ENCODE data around the gene VASN. TPM values are rescaled to one million over a fixed set of nuclear protein-coding genes. Genes with fewer than 3 reads are reported as not detected.
A peak's percentile ranks its signal among the peaks of the same experiment; 100 is the strongest.

The VASN gene
- total RNA-seq, 1 experiment from 2014 or later: 5.4 TPM

DNA sequence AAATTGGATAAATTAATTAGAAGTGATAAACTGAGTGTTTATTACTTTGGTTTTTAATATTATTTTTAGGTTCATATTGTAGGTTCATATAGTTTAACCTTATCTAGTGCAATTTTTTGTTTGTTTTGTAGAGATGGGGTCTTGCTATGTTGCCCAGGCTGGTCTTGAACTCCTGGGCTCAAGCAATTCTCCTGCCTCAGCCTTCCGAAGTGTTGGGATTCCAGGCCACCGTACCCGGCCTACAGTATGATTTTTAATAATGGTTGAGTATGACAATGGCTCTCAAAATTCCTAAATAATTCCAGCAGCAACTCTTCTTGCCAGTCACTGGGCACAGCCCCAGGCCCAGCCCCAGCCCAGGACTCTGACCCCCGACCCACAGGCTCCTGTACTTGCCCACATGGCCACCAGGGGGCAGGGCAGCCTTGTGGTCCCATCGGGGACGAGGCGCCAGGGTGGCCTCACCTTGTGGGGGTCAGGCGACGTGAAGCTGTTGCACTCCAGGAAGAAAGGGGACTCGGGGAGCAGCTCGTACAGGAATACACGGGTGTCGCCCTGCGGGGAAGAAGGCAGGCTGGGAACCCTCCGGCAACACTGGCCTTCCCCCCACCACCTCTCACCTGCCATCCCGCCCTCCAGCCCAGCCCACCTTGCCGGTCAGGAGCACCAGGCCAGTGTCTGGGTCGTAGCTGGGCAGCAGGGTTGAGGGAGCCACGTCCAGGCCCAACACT, 12.7 kb upstream of the VASN start:
- peak; percentile 61 for DNase-seq (ENCODE audit: low spot score)
- no peak overlapping the region for H3K27ac ChIP-seq (ENCODE audit: low read depth, low read length, poor library complexity, severe bottlenecking)
- ChIA-PET POLR2A (ENCODE audit: low non-redundant PET) (no interaction called here), CTCF (interaction anchor here (0.6 to 3.8 kb wide), 4 partner anchors 33 to 54 kb away, joined by 3 to 37 read pairs (median 4); no protein-coding TSS in a partner anchor)
- no peaks in the 10 kb centered on the region for H3K27me3 ChIP-seq (replicated peaks; ENCODE audit: insufficient read depth, low read depth, low read length, poor library complexity)
- H3K4me3 ChIP-seq (ENCODE audit: low read depth, low read length, poor library complexity, severe bottlenecking): no peak overlapping the region
- intact Hi-C loops (cut with micrococcal nuclease; ENCODE audit: unreplicated experiment): loop anchor here (1.0 kb wide), 1 partner anchor 43 kb away; no protein-coding TSS in a partner anchor
- no peaks in the 10 kb centered on the region for H3K4me1 ChIP-seq (ENCODE audit: insufficient read depth, low read length, poor library complexity, severe bottlenecking)
- no peaks in the 10 kb centered on the region for H3K36me3 ChIP-seq (ENCODE audit: insufficient read depth, low read length, poor library complexity, severe bottlenecking)
- no peaks in the 10 kb centered on the region for H3K9me3 ChIP-seq (ENCODE audit: low read depth, low read length, poor library complexity, severe bottlenecking)
- TF ChIP-seq EZH2 (IDR thresholded peaks at IDR 0.05; ENCODE audit: borderline replicate concordance, low read depth, low read length, poor library complexity, severe bottlenecking): no peak
- TF ChIP-seq, protein P1, sequence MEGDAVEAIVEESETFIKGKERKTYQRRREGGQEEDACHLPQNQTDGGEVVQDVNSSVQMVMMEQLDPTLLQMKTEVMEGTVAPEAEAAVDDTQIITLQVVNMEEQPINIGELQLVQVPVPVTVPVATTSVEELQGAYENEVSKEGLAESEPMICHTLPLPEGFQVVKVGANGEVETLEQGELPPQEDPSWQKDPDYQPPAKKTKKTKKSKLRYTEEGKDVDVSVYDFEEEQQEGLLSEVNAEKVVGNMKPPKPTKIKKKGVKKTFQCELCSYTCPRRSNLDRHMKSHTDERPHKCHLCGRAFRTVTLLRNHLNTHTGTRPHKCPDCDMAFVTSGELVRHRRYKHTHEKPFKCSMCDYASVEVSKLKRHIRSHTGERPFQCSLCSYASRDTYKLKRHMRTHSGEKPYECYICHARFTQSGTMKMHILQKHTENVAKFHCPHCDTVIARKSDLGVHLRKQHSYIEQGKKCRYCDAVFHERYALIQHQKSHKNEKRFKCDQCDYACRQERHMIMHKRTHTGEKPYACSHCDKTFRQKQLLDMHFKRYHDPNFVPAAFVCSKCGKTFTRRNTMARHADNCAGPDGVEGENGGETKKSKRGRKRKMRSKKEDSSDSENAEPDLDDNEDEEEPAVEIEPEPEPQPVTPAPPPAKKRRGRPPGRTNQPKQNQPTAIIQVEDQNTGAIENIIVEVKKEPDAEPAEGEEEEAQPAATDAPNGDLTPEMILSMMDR (conservative IDR thresholded peaks at IDR 0.05; ENCODE audit: low read depth, low read length): peak; percentile 94
- no TSS peak for BruUV-seq (replicated peaks)

DNA sequence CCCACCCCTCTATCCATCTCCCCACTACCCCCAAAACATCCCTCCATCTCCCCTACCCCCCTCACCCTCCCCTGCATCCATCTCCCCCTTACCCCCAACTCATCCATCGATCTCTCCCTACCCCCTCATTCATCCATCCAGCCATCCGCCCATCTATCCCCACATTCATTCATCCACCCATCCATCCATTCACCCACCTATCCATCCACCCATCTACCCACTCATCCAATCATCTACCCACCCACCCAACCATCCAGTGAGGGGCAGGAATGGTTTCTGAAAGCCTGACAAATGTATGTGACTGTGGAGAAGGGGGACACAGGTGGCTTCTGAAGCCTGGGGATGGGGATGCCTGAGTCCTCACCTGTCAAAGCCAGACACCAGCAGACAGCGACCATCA, 11.7 kb upstream of the VASN start:
- BruUV-seq (replicated peaks): no TSS peak
- Histone ChIP-seq H3K4me1 (ENCODE audit: insufficient read depth, low read length, poor library complexity, severe bottlenecking) (no peaks in the 10 kb centered on the region), H3K27ac (ENCODE audit: low read depth, low read length, poor library complexity, severe bottlenecking) (no peak overlapping the region), H3K36me3 (ENCODE audit: insufficient read depth, low read length, poor library complexity, severe bottlenecking) (no peaks in the 10 kb centered on the region), H3K27me3 (replicated peaks; ENCODE audit: insufficient read depth, low read depth, low read length, poor library complexity) (no peaks in the 10 kb centered on the region), H3K4me3 (ENCODE audit: low read depth, low read length, poor library complexity, severe bottlenecking) (no peak overlapping the region), H3K9me3 (ENCODE audit: low read depth, low read length, poor library complexity, severe bottlenecking) (no peaks in the 10 kb centered on the region)
- POLR2A ChIA-PET (ENCODE audit: low non-redundant PET): no interaction called here
- CTCF ChIA-PET: interaction anchor here (3.8 kb wide), 1 partner anchor 43 kb away, joined by 37 read pairs; no protein-coding TSS in a partner anchor
- intact Hi-C loops (cut with micrococcal nuclease; ENCODE audit: unreplicated experiment): loop anchor here (1.0 kb wide), 1 partner anchor 42 kb away; no protein-coding TSS in a partner anchor
- TF ChIP-seq, protein P1 (conservative IDR thresholded peaks at IDR 0.05; ENCODE audit: low read depth, low read length): no peak
- no peak for TF ChIP-seq EZH2 (IDR thresholded peaks at IDR 0.05; ENCODE audit: borderline replicate concordance, low read depth, low read length, poor library complexity, severe bottlenecking)
- DNase-seq (ENCODE audit: low spot score): no peak

DNA sequence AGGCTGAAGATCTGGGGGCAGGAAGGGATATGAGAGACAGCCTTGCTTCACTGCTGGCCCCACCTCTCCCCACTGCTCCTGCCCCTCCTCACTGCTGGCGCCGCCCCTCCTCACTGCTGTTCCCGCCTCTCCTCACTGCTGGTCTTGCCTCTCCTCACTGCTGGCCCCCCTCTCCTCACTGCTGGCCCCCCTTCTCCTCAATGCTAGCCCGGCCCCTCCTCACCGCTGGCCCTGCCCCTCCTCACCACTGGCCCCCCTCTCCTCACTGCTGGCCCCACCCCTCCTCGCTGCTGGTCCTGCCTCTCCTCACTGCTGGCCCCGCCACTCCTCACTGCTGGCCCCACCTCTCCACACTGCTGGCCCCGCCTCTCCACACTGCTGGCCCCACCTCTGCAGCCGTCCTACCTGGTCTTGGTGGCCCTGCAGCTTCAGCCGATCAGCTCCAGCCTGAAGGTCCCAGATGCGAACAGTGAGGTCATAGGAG, 11.1 kb upstream of the VASN start:
- ChIA-PET POLR2A (ENCODE audit: low non-redundant PET) (no interaction called here), CTCF (interaction anchor here (3.8 kb wide), 1 partner anchor 43 kb away, joined by 37 read pairs; no protein-coding TSS in a partner anchor)
- no TSS peak for BruUV-seq (replicated peaks)
- no peaks in the 10 kb centered on the region for H3K4me1 ChIP-seq (ENCODE audit: insufficient read depth, low read length, poor library complexity, severe bottlenecking)
- H3K9me3 ChIP-seq (ENCODE audit: low read depth, low read length, poor library complexity, severe bottlenecking): no peaks in the 10 kb centered on the region
- H3K27ac ChIP-seq (ENCODE audit: low read depth, low read length, poor library complexity, severe bottlenecking): no peak overlapping the region
- intact Hi-C loops (cut with micrococcal nuclease; ENCODE audit: unreplicated experiment): no loop called here
- DNase-seq (ENCODE audit: low spot score): peak; percentile 37
- TF ChIP-seq, protein P1 (conservative IDR thresholded peaks at IDR 0.05; ENCODE audit: low read depth, low read length): no peak
- no peak for TF ChIP-seq EZH2 (IDR thresholded peaks at IDR 0.05; ENCODE audit: borderline replicate concordance, low read depth, low read length, poor library complexity, severe bottlenecking)
- no peaks in the 10 kb centered on the region for H3K36me3 ChIP-seq (ENCODE audit: insufficient read depth, low read length, poor library complexity, severe bottlenecking)
- no peaks in the 10 kb centered on the region for H3K27me3 ChIP-seq (replicated peaks; ENCODE audit: insufficient read depth, low read depth, low read length, poor library complexity)
- no peak overlapping the region for H3K4me3 ChIP-seq (ENCODE audit: low read depth, low read length, poor library complexity, severe bottlenecking)

All from A673 (cell line).